ENCODE measurements around the gene MAP3K20.

DNA sequence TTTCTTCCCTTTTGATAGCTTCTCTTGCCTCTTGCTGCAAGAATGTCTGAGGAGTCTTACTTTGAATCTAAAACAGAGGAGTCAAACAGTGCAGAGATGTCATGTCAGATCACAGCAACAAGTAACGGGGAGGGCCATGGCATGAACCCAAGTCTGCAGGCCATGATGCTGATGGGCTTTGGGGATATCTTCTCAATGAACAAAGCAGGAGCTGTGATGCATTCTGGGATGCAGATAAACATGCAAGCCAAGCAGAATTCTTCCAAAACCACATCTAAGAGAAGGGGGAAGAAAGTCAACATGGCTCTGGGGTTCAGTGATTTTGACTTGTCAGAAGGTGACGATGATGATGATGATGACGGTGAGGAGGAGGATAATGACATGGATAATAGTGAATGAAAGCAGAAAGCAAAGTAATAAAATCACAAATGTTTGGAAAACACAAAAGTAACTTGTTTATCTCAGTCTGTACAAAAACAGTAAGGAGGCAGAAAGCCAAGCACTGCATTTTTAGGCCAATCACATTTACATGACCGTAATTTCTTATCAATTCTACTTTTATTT, 145.6 kb downstream of the MAP3K20 start:
- TF ChIP-seq EP300 (IDR thresholded peaks at IDR 0.05; ENCODE audit: borderline replicate concordance in 1 of 2, low read depth in 2 of 2, low read length in 2 of 2) (no peak), POLR2A (IDR thresholded peaks at IDR 0.05; ENCODE audit: control extremely low read depth in 1 of 2, low read depth in 2 of 2, low read length in 2 of 2) (no peak), ZNF274 (IDR thresholded peaks at IDR 0.05; ENCODE audit: borderline replicate concordance, extremely low read depth, low read length) (no peak), RFX5 (IDR thresholded peaks at IDR 0.05; ENCODE audit: borderline replicate concordance, low read depth, low read length) (no peak), BRCA1 (IDR thresholded peaks at IDR 0.05; ENCODE audit: low read depth, low read length) (no peak)
- TF ChIP-seq, protein P1, sequence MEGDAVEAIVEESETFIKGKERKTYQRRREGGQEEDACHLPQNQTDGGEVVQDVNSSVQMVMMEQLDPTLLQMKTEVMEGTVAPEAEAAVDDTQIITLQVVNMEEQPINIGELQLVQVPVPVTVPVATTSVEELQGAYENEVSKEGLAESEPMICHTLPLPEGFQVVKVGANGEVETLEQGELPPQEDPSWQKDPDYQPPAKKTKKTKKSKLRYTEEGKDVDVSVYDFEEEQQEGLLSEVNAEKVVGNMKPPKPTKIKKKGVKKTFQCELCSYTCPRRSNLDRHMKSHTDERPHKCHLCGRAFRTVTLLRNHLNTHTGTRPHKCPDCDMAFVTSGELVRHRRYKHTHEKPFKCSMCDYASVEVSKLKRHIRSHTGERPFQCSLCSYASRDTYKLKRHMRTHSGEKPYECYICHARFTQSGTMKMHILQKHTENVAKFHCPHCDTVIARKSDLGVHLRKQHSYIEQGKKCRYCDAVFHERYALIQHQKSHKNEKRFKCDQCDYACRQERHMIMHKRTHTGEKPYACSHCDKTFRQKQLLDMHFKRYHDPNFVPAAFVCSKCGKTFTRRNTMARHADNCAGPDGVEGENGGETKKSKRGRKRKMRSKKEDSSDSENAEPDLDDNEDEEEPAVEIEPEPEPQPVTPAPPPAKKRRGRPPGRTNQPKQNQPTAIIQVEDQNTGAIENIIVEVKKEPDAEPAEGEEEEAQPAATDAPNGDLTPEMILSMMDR (IDR thresholded peaks at IDR 0.05; ENCODE audit: control extremely low read depth in 1 of 3, insufficient read depth in 1 of 3, low read depth in 1 of 3, low read length in 3 of 3) = no peak

All from H1 (cell line).